Peyer's patch (tissue), 4 donors: ENCODE measurements around the gene ARHGEF2. TPM values are rescaled to one million over a fixed set of nuclear protein-coding genes. Genes with fewer than 3 reads are reported as not detected.

Experiments
- DNase-seq, 3 donors: peaks; one replicate each; pipeline ENCODE4 v3.0.0-alpha.2; 2017 to 2019
- H3K27ac ChIP-seq, 4 donors: fragments of 200-600 bp; sonication (generic); one replicate each; pipeline ENCODE4 v1.5.1; 2016 to 2019
- H3K27me3 ChIP-seq, 2 donors: fragments of 200-600 bp; sonication (generic); one replicate each; pipeline ENCODE4 v1.5.1; 2019
- H3K36me3 ChIP-seq, 3 donors: fragments of 200-600 bp; sonication (generic); one replicate each; pipeline ENCODE4 v1.5.1; 2016 to 2019
- H3K4me1 ChIP-seq, 4 donors: fragments of 200-600 bp; sonication (generic); one replicate each; pipeline ENCODE4 v1.5.1; 2016 to 2019
- H3K4me3 ChIP-seq, 4 donors: fragments of 200-600 bp; sonication (generic); 1 replicate in 3 of 4; 2 replicates in 1 of 4; pipeline ENCODE4 v1.5.1; 2016 to 2019; ENCODE audit warnings: mild to moderate bottlenecking in 1 of 4
- H3K9me3 ChIP-seq, 4 donors: fragments of 200-600 bp; sonication (generic); one replicate each; pipeline ENCODE4 v1.5.1; 2016 to 2019; ENCODE audit warnings: mild to moderate bottlenecking in 1 of 4
- CTCF ChIP-seq, 6 experiments: fragments of 450-650 bp in 4 of 6; fragments of 200-600 bp in 2 of 6; sonication (generic) in 1 of 6; IDR thresholded peaks; one replicate each; pipeline ENCODE4 v1.5.1; 2017 to 2019; ENCODE audit warnings: antibody characterized with exemption in 6 of 6, mild to moderate bottlenecking in 3 of 6, moderate library complexity in 1 of 6
- POLR2A ChIP-seq, 2 donors: fragments of 450-650 bp; IDR thresholded peaks; one replicate each; pipeline ENCODE4 v1.5.1; 2017; ENCODE audit warnings: antibody characterized with exemption in 2 of 2, mild to moderate bottlenecking in 2 of 2, moderate library complexity in 2 of 2
- total RNA-seq, 4 donors: library from RNA; depleted of rRNA; stranded (reverse); fragments of >200 nt; gene quantifications; one replicate each; pipeline ENCODE4 v1.1.0, GENCODE V29; 2016

The ARHGEF2 gene
- total RNA-seq, 4 donors from 2014 or later, result 101 to 239 (median 149) TPM

DNA sequence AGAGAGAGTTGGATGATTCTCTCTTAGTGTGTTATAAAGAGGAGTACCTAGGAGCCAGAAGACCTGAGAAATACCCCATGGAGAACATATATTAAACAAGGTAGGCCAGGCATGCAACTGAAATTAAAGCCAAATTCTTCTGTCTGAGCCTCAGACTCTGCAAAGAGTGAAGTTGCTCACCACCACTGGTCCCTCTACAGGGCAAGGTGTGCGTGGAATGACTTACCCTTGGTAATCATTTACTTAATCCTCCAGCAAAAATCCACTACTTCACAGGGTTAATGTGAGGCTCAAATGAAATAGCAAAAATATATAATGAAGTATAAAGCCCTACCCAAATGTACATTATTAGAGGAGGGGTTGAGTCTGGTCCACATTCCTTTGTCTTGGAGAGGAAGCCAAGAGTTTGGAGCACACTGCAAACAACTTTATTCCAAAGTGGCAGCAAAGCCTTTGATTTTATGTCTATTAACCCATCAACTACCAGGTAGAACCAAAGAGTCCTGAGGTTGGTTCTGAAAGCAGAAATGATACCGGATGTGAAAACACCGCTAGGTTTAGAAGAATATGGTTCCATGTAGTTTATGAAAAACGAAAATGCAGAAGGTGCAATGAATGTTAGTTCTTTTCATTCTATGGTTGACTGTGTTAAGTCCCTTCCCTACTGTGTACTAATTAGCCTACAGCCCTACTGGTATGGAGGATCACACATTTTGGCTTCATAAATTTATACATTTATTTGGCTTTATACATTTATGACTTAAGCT, 33.9 kb upstream of the ARHGEF2 start:
- Histone ChIP-seq H3K27ac (no peak overlapping the region), H3K4me1 (no peaks in the 10 kb centered on the region), H3K9me3 (no peaks in the 10 kb centered on the region), H3K36me3 (peaks cover 0 to 91% (median 0%) of the 10 kb centered on the region in 3 donors), H3K27me3 (no peaks in the 10 kb centered on the region), H3K4me3 (no peak overlapping the region)
- TF ChIP-seq CTCF (IDR thresholded peaks at IDR 0.05), result no peak
- DNase-seq, result no peak

GRCh38 chr1:156009404-156009803, 31.1 kb upstream of the ARHGEF2 start:
- no peak overlapping the region for H3K27ac ChIP-seq
- peaks cover 0 to 66% (median 0%) of the 10 kb centered on the region in 3 donors for H3K36me3 ChIP-seq
- no peak for DNase-seq
- H3K9me3 ChIP-seq, result no peaks in the 10 kb centered on the region
- no peak overlapping the region for H3K4me3 ChIP-seq
- no peaks in the 10 kb centered on the region for H3K27me3 ChIP-seq
- TF ChIP-seq POLR2A (IDR thresholded peaks at IDR 0.05), result no peak
- TF ChIP-seq CTCF (IDR thresholded peaks at IDR 0.05), result no peak
- H3K4me1 ChIP-seq, result no peaks in the 10 kb centered on the region

GRCh38 chr1:156006666-156007376, 28.5 kb upstream of the ARHGEF2 start:
- no peak overlapping the region for H3K27ac ChIP-seq

GRCh38 chr1:156004843-156005584, 26.7 kb upstream of the ARHGEF2 start:
- TF ChIP-seq POLR2A (IDR thresholded peaks at IDR 0.05) (no peak), CTCF (IDR thresholded peaks at IDR 0.05) (no peak)
- Histone ChIP-seq H3K27ac (peak overlapping the region in 1 of 4 donors; percentile 64), H3K27me3 (no peaks in the 10 kb centered on the region), H3K4me3 (no peak overlapping the region), H3K36me3 (peaks cover 0 to 23% (median 0%) of the 10 kb centered on the region in 3 donors), H3K4me1 (peaks cover 0 to 4% (median 0%) of the 10 kb centered on the region in 4 donors), H3K9me3 (no peaks in the 10 kb centered on the region)
- peak in 2 of 3 donors; percentile 54 to 59 for DNase-seq

More at GRCh38 chr1:156006666-156007376, 28.5 kb upstream of the ARHGEF2 start:
- Histone ChIP-seq H3K27me3 (no peaks in the 10 kb centered on the region), H3K36me3 (peaks cover 0 to 41% (median 0%) of the 10 kb centered on the region in 3 donors), H3K4me1 (no peaks in the 10 kb centered on the region), H3K9me3 (no peaks in the 10 kb centered on the region), H3K4me3 (no peak overlapping the region)
- no peak for DNase-seq
- TF ChIP-seq CTCF (IDR thresholded peaks at IDR 0.05) (no peak), POLR2A (IDR thresholded peaks at IDR 0.05) (no peak)

DNA sequence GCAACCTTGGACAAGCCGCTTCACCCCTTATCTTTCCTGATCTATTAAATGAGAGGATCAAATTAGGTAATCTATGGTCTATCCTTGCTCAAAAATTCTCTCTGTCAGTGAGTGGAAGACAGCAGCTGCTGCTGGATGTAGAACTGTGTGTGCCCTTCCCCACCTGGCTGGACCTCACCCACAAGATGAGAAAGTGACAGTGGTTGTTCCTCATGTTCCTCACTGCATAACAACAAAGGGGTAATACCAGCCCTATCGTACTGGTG, 25.5 kb upstream of the ARHGEF2 start:
- H3K36me3 ChIP-seq, result peaks cover 0 to 11% (median 0%) of the 10 kb centered on the region in 3 donors
- TF ChIP-seq CTCF (IDR thresholded peaks at IDR 0.05) (no peak), POLR2A (IDR thresholded peaks at IDR 0.05) (no peak)
- no peak for DNase-seq
- H3K4me3 ChIP-seq, result peak overlapping the region in 2 of 4 donors; percentile 45 to 50
- no peaks in the 10 kb centered on the region for H3K27me3 ChIP-seq
- peaks cover 0 to 4% (median 0%) of the 10 kb centered on the region in 4 donors for H3K4me1 ChIP-seq
- H3K27ac ChIP-seq, result peak overlapping the region in 3 of 4 donors; percentile 75 to 87 (median 84)
- H3K9me3 ChIP-seq, result no peaks in the 10 kb centered on the region
